MM.1S (cell line): ENCODE results near the gene DCAF12L2.
"Not testable (repeated sequence)": the region's sequence is repeated elsewhere in the genome, so short reads cannot be mapped to it uniquely, and the experiment has no call there.

Source experiments
- CTCF ChIP-seq: fragments of 300-600 bp; sonication (generic); IDR thresholded peaks from 2 replicates; pipeline ENCODE4 v1.5.1; 2016; ENCODE audit warnings: antibody characterized with exemption, low read length, mixed read lengths
- EZH2phosphoT487 ChIP-seq: fragments of 300-600 bp; sonication (generic); IDR thresholded peaks from 2 replicates; pipeline ENCODE4 v1.6.1; 2018; ENCODE audit warnings: antibody characterized with exemption, low read length

- not testable (repeated sequence) for TF ChIP-seq CTCF, EZH2phosphoT487
Observed at GRCh38 chrX:126190888-126191287, 24.8 kb upstream of the DCAF12L2 start.
